Measurements from ENCODE around the gene CNOT1.

DNA sequence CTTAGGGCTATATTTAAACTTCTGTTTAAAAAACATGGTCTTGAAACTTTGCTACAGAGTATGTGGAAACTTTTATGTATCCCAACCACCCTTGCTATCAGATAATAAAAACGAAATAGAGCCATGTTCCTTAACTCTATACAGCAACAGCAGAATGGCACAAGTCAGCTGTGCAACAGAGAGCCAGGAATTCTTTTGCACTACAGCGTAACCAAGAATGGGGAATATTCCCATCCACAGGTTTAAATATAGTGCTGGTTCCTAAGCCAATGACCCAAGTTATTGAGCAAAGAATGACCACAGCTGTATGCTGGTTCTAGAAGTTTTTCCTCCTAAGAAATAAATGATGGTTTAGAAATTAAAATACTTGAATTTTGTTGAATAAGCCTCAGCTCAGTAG is 81.2 kb downstream of the CNOT1 start:
- TF ChIP-seq POLR2A (IDR thresholded peaks at IDR 0.05; ENCODE audit: low read depth, low read length) (no peak), POLR2AphosphoS5 (IDR thresholded peaks at IDR 0.05; ENCODE audit: low read depth, low read length) (no peak)

Data from GM12892 (cell line).